ENCODE data around the gene PIK3R1. TPM values are rescaled to one million over a fixed set of nuclear protein-coding genes. Genes with fewer than 3 reads are reported as not detected.

The PIK3R1 gene
- total RNA-seq, 1 donor = 26.8 TPM

DNA sequence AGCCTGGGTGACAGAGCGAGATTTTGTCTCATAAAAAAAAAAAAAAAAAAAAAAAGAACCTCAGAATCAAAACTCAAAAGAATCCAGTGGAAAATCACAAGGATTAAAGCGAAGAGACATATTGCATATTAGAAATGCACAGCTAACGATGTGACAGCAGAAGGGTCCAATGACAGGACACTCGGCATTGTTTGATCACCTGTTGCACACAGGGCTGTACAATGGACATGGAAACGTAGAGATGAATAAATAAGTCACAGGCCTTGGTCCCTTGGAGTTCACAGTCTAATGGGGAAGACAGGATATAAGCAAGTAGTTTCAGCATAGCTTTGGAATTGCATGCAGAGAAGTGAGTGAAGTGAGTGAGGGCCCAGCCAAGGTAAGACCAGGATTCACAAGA lies 25.9 kb upstream of the PIK3R1 start:
- no peaks in the 10 kb centered on the region for H3K79me2 ChIP-seq (ENCODE audit: insufficient read depth, low read length)
- H3K4me3 ChIP-seq (ENCODE audit: insufficient read depth, low read length) = no peak overlapping the region
- peaks cover 27% of the 10 kb centered on the region for H3K4me1 ChIP-seq (ENCODE audit: insufficient read depth, low read length)
- no peak overlapping the region for H3K27ac ChIP-seq (ENCODE audit: low read depth, low read length)
- TF ChIP-seq, protein P1, sequence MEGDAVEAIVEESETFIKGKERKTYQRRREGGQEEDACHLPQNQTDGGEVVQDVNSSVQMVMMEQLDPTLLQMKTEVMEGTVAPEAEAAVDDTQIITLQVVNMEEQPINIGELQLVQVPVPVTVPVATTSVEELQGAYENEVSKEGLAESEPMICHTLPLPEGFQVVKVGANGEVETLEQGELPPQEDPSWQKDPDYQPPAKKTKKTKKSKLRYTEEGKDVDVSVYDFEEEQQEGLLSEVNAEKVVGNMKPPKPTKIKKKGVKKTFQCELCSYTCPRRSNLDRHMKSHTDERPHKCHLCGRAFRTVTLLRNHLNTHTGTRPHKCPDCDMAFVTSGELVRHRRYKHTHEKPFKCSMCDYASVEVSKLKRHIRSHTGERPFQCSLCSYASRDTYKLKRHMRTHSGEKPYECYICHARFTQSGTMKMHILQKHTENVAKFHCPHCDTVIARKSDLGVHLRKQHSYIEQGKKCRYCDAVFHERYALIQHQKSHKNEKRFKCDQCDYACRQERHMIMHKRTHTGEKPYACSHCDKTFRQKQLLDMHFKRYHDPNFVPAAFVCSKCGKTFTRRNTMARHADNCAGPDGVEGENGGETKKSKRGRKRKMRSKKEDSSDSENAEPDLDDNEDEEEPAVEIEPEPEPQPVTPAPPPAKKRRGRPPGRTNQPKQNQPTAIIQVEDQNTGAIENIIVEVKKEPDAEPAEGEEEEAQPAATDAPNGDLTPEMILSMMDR (IDR thresholded peaks at IDR 0.05; ENCODE audit: extremely low read depth, low read depth, low read length) = no peak
- no peak overlapping the region for H3K4me2 ChIP-seq (ENCODE audit: insufficient read depth, low read length)
- H3K27me3 ChIP-seq (ENCODE audit: insufficient read depth, low read length) = no peaks in the 10 kb centered on the region
- no peaks in the 10 kb centered on the region for H3K9me3 ChIP-seq (ENCODE audit: low read depth, low read length)
- DNase-seq (ENCODE audit: insufficient read length, low spot score, missing footprints) = no peak
- no peak overlapping the region for H2AFZ ChIP-seq (ENCODE audit: low read length)
- H3K36me3 ChIP-seq (ENCODE audit: insufficient read depth, low read length) = no peaks in the 10 kb centered on the region
- H4K20me1 ChIP-seq (ENCODE audit: insufficient read depth, low read length) = no peaks in the 10 kb centered on the region

DNA sequence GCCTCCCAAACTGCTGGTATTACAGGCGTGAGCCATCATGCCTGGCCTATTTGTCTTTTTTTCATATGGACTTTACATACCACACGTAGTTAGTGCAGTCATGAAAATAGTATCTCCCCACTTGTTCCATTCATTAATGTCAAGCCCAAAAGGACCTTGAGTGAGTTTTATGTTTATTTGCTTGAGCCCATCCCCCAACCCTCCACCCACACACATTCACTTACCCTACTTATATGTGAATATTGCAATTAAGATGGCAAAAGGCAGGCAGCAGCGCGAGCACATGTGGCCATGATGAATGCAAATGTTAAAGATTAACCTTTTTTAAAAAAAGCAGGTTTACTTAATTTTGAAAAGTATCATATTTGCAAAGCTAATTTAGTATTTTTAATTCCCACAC lies 24.9 kb upstream of the PIK3R1 start:
- Histone ChIP-seq H3K79me2 (ENCODE audit: insufficient read depth, low read length) (no peaks in the 10 kb centered on the region), H3K27ac (ENCODE audit: low read depth, low read length) (no peak overlapping the region), H3K36me3 (ENCODE audit: insufficient read depth, low read length) (no peaks in the 10 kb centered on the region), H4K20me1 (ENCODE audit: insufficient read depth, low read length) (no peaks in the 10 kb centered on the region), H3K4me1 (ENCODE audit: insufficient read depth, low read length) (peaks cover 27% of the 10 kb centered on the region), H3K4me2 (ENCODE audit: insufficient read depth, low read length) (no peak overlapping the region), H3K27me3 (ENCODE audit: insufficient read depth, low read length) (no peaks in the 10 kb centered on the region), H2AFZ (ENCODE audit: low read length) (no peak overlapping the region), H3K9me3 (ENCODE audit: low read depth, low read length) (no peaks in the 10 kb centered on the region), H3K4me3 (ENCODE audit: insufficient read depth, low read length) (no peak overlapping the region)
- TF ChIP-seq, protein P1 (IDR thresholded peaks at IDR 0.05; ENCODE audit: extremely low read depth, low read depth, low read length) = no peak
- DNase-seq (ENCODE audit: insufficient read length, low spot score, missing footprints) = no peak

DNA sequence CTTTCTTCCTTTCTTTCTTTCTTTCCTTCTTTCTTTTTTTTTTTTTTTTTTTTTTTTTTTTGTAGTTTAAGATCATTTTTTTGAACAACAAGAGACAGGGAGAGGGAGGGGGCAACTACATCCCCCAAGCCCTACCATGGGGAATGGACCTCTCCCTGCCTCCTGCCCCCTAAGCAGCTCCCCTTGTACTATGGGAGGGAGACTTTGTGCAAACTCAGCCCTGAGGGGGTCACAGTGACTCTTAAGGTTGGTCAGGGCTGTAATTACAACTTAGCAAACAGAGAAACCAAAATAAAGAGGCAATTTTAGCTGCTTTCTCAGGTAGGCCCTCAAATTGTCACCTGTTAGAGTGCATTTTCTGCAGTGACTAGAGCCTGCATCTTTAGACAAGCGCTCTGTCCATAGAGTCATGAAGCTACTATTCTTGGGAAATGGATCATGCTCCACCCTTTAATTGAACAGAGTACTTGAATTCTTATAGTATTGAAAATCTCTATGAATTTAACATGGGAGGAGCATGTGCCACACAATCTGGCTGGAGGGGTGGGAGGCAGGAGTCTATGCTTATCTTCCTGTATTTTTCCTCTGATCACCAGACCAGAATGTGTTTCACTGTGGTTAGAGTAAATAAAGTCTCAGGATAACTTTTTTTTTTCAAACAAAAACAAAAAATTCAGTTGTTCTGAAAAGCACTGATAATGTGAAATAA lies 24.3 kb upstream of the PIK3R1 start:
- TF ChIP-seq, protein P1 (IDR thresholded peaks at IDR 0.05; ENCODE audit: extremely low read depth, low read depth, low read length) = no peak
- no peak for DNase-seq (ENCODE audit: insufficient read length, low spot score, missing footprints)
- Histone ChIP-seq H3K27me3 (ENCODE audit: insufficient read depth, low read length) (no peaks in the 10 kb centered on the region), H3K27ac (ENCODE audit: low read depth, low read length) (no peak overlapping the region), H3K4me1 (ENCODE audit: insufficient read depth, low read length) (peaks cover 27% of the 10 kb centered on the region), H3K79me2 (ENCODE audit: insufficient read depth, low read length) (no peaks in the 10 kb centered on the region), H3K36me3 (ENCODE audit: insufficient read depth, low read length) (no peaks in the 10 kb centered on the region), H3K4me3 (ENCODE audit: insufficient read depth, low read length) (no peak overlapping the region), H4K20me1 (ENCODE audit: insufficient read depth, low read length) (no peaks in the 10 kb centered on the region), H3K9me3 (ENCODE audit: low read depth, low read length) (no peaks in the 10 kb centered on the region), H2AFZ (ENCODE audit: low read length) (no peak overlapping the region), H3K4me2 (ENCODE audit: insufficient read depth, low read length) (no peak overlapping the region)

DNA sequence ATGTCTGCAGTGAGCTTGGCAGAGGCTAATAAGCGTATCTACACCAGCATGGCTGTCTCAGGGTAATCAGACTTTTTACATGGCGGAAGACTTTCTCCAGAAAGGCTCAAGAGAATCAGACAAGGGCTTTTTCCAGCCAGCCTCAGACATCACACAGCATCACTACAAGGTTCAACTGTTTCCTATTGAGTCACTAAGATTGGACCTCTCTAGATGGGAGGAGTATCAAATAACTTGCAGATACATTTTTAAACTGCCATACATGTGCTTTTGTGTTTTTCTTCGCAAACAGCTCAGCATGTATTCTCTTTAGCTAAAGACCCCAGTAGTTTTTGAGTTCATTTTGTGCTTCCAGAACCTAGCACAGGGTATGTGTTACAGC lies 22.9 kb upstream of the PIK3R1 start:
- no peak overlapping the region for H3K4me3 ChIP-seq (ENCODE audit: insufficient read depth, low read length)
- peaks cover 21% of the 10 kb centered on the region for H3K4me1 ChIP-seq (ENCODE audit: insufficient read depth, low read length)
- H3K36me3 ChIP-seq (ENCODE audit: insufficient read depth, low read length) = no peaks in the 10 kb centered on the region
- no peaks in the 10 kb centered on the region for H4K20me1 ChIP-seq (ENCODE audit: insufficient read depth, low read length)
- no peaks in the 10 kb centered on the region for H3K79me2 ChIP-seq (ENCODE audit: insufficient read depth, low read length)
- H2AFZ ChIP-seq (ENCODE audit: low read length) = no peak overlapping the region
- TF ChIP-seq, protein P1 (IDR thresholded peaks at IDR 0.05; ENCODE audit: extremely low read depth, low read depth, low read length) = no peak
- peak overlapping the region; percentile 40 for H3K4me2 ChIP-seq (ENCODE audit: insufficient read depth, low read length)
- DNase-seq (ENCODE audit: insufficient read length, low spot score, missing footprints) = no peak
- H3K27ac ChIP-seq (ENCODE audit: low read depth, low read length) = peak overlapping the region; percentile 64
- H3K27me3 ChIP-seq (ENCODE audit: insufficient read depth, low read length) = no peaks in the 10 kb centered on the region
- no peaks in the 10 kb centered on the region for H3K9me3 ChIP-seq (ENCODE audit: low read depth, low read length)
